HCT116 (cell line): ENCODE data around the gene BRD9. TPM values are rescaled to one million over a fixed set of nuclear protein-coding genes. Genes with fewer than 3 reads are reported as not detected.

ENCODE experiments used
- ATAC-seq: fragments of 200-7000 bp; cut with Tn5 transposase; 2 replicates; pipeline ENCODE4 v1.9.1; 2020; ENCODE audit warnings: mild to moderate bottlenecking, moderate library complexity
- BruUV-seq: library from RNA; stranded (reverse); fragments of 400-500 nt; replicated peaks from 2 replicates; lab custom pipeline; 2021; lab: Mats Ljungman, UMichigan
- CTCF ChIA-PET: fragments of 300-600 bp; sonication (Branson Sonifier 250); formaldehyde crosslinking; loops from one replicate; lab custom pipeline; 2021; ENCODE audit warnings: antibody characterized with exemption; lab: Charles Lee
- POLR2A ChIA-PET: fragments of 300-600, 350-600 bp; sonication (Branson Sonifier 250); formaldehyde crosslinking; loops from one replicate; lab custom pipeline; 2021; ENCODE audit warnings: antibody characterized with exemption; lab: Charles Lee
- RAD21 ChIA-PET, 2 experiments: fragments of 300-600 bp; sonication (Branson Sonifier 250); formaldehyde crosslinking; loops; one replicate each; lab custom pipeline; 2023; ENCODE audit warnings: low total read pairs in 2 of 2; ENCODE audit not compliant: uncharacterized antibody in 2 of 2, unreplicated experiment in 2 of 2, low non-redundant PET in 1 of 2; lab: Charles Lee
- DNase-seq: peaks from one replicate; pipeline ENCODE4 v3.0.0-alpha.2; 2010; ENCODE audit warnings: low read depth, low spot score
- H2AFZ ChIP-seq: fragments of 200-600 bp; shearing (Covaris generic), sonication (generic); 2 replicates; pipeline ENCODE4 v1.6.1; 2017; ENCODE audit warnings: low read depth, mixed run types, mixed read lengths, antibody characterized with exemption, low read length; ENCODE audit not compliant: poor library complexity, severe bottlenecking
- H3K27ac ChIP-seq: 2 replicates; pipeline ENCODE4 v1.5.1; 2012; ENCODE audit warnings: low read depth, low read length
- H3K27me3 ChIP-seq: fragments of 200-600 bp; sonication (generic); 2 replicates; pipeline ENCODE4 v1.6.1; 2016; ENCODE audit warnings: mixed run types, low read length, mixed read lengths; ENCODE audit not compliant: insufficient read depth
- H3K36me3 ChIP-seq, 2 experiments: fragments of 200-500 bp in 1 of 2; fragments of 200-600 bp in 1 of 2; sonication (Bioruptor generic) in 1 of 2; sonication (generic) in 1 of 2; 2 replicates each; pipeline versions ENCODE4 v1.5.1 to v1.6.1; 2014 to 2016; ENCODE audit warnings: low read length in 2 of 2, inconsistent platforms in 1 of 2, mixed read lengths in 1 of 2, mixed run types in 1 of 2; ENCODE audit not compliant: insufficient read depth in 2 of 2, control insufficient read depth in 1 of 2
- H3K4me1 ChIP-seq, 2 experiments: fragments of 200-600 bp in 1 of 2; sonication (generic) in 1 of 2; 2 replicates each; pipeline versions ENCODE4 v1.5.1 to v1.6.1; 2012 to 2017; ENCODE audit warnings: low read length in 2 of 2, inconsistent platforms in 1 of 2, mild to moderate bottlenecking in 1 of 2, mixed read lengths in 1 of 2, mixed run types in 1 of 2, moderate library complexity in 1 of 2; ENCODE audit not compliant: insufficient read depth in 2 of 2, control insufficient read depth in 1 of 2
- H3K4me2 ChIP-seq: fragments of 200-600 bp; sonication (generic); 2 replicates; pipeline ENCODE4 v1.6.1; 2017; ENCODE audit warnings: mixed run types, low read length, mixed read lengths
- H3K4me3 ChIP-seq, 2 experiments: fragments of 200-600 bp in 1 of 2; sonication (generic) in 1 of 2; replicated peaks in 1 of 2; 2 replicates each; pipeline ENCODE4 v1.5.1; 2011 to 2016; ENCODE audit warnings: low read length in 2 of 2, control low read depth in 1 of 2, low read depth in 1 of 2, mild to moderate bottlenecking in 1 of 2, mixed read lengths in 1 of 2, mixed run types in 1 of 2
- H3K79me2 ChIP-seq: fragments of 200-600 bp; sonication (generic); 2 replicates; pipeline ENCODE4 v1.6.1; 2017; ENCODE audit warnings: mild to moderate bottlenecking, mixed run types, low read length, moderate library complexity, mixed read lengths; ENCODE audit not compliant: insufficient read depth
- H3K9ac ChIP-seq: fragments of 200-600 bp; sonication (generic); 2 replicates; pipeline ENCODE4 v1.6.1; 2016; ENCODE audit warnings: low read length, mixed read lengths
- H3K9me2 ChIP-seq: fragments of 200-600 bp; sonication (generic), shearing (Covaris generic); 2 replicates; pipeline ENCODE4 v1.6.1; 2017; ENCODE audit warnings: mixed run types, mild to moderate bottlenecking, moderate library complexity; ENCODE audit not compliant: insufficient read depth
- H3K9me3 ChIP-seq, 2 experiments: fragments of 200-500 bp in 1 of 2; fragments of 200-600 bp in 1 of 2; sonication (Bioruptor generic) in 1 of 2; sonication (generic) in 1 of 2; 2 replicates each; pipeline ENCODE4 v1.6.1; 2014 to 2017; ENCODE audit warnings: low read length in 2 of 2, mixed read lengths in 2 of 2, inconsistent platforms in 1 of 2, low read depth in 1 of 2, mild to moderate bottlenecking in 1 of 2, mixed run types in 1 of 2, moderate library complexity in 1 of 2; ENCODE audit not compliant: control insufficient read depth in 1 of 2, insufficient read depth in 1 of 2
- H4K20me1 ChIP-seq: fragments of 200-600 bp; sonication (generic), shearing (Covaris generic); 2 replicates; pipeline ENCODE4 v1.6.1; 2017; ENCODE audit warnings: mixed run types, mild to moderate bottlenecking, moderate library complexity; ENCODE audit not compliant: insufficient read depth
- CBX3 ChIP-seq: IDR thresholded peaks from 2 replicates; pipeline ENCODE4 v1.6.1; 2012; ENCODE audit warnings: low read depth
- CTCF ChIP-seq, 3 experiments: fragments of 200-600 bp in 1 of 3; sonication (generic) in 1 of 3; IDR thresholded peaks in 2 of 3; conservative IDR thresholded peaks in 1 of 3; 2 replicates each; pipeline ENCODE4 v1.5.1; 2012 to 2017; ENCODE audit warnings: low read depth in 2 of 3, low read length in 2 of 3, antibody characterized with exemption in 1 of 3, borderline replicate concordance in 1 of 3, control low read depth in 1 of 3, mild to moderate bottlenecking in 1 of 3, mixed read lengths in 1 of 3, mixed run types in 1 of 3, moderate library complexity in 1 of 3; ENCODE audit not compliant: insufficient read depth in 1 of 3
- EGR1 ChIP-seq: IDR thresholded peaks from 2 replicates; pipeline ENCODE4 v1.6.1; 2012; ENCODE audit warnings: low read depth
- EZH2 ChIP-seq: fragments of 200-600 bp; sonication (generic); IDR thresholded peaks from 2 replicates; pipeline ENCODE4 v1.6.1; 2017; ENCODE audit warnings: antibody characterized with exemption, mixed run types
- MAX ChIP-seq: IDR thresholded peaks from 2 replicates; pipeline ENCODE4 v1.6.1; 2012
- RAD21 ChIP-seq: IDR thresholded peaks from 2 replicates; pipeline ENCODE4 v1.6.1; 2012; ENCODE audit warnings: low read depth, mild to moderate bottlenecking
- SIN3A ChIP-seq: IDR thresholded peaks from 2 replicates; pipeline ENCODE4 v1.6.1; 2012; ENCODE audit warnings: low read depth
- TCF7L2 ChIP-seq: IDR thresholded peaks from 2 replicates; pipeline ENCODE4 v1.7.0; 2011; ENCODE audit warnings: borderline replicate concordance, inconsistent platforms; ENCODE audit not compliant: insufficient read depth, insufficient read length; ENCODE audit errors: extremely low read depth
- YY1 ChIP-seq: IDR thresholded peaks from 2 replicates; pipeline ENCODE4 v1.6.1; 2011; ENCODE audit warnings: low read length, low read depth, moderate library complexity, mild to moderate bottlenecking; ENCODE audit not compliant: insufficient replicate concordance; ENCODE audit errors: extremely low read depth
- ZBTB33 ChIP-seq: IDR thresholded peaks from 2 replicates; pipeline ENCODE4 v1.6.1; 2011; ENCODE audit warnings: mild to moderate bottlenecking, low read length, moderate library complexity; ENCODE audit not compliant: insufficient replicate concordance; ENCODE audit errors: extremely low read depth
- ZNF274 ChIP-seq: fragments of 200-500 bp; sonication (Bioruptor generic); IDR thresholded peaks from 2 replicates; pipeline ENCODE4 v1.6.1; 2014; ENCODE audit warnings: mild to moderate bottlenecking, low read depth, low read length, inconsistent platforms
- intact Hi-C: fragments of 100-400 bp; cut with micrococcal nuclease; formaldehyde crosslinking; loops from 2 replicates; pipeline ENCODE4 v1.10.0; 2022
- total RNA-seq: library from RNA; stranded (reverse); gene quantifications from one replicate; pipeline ENCODE4 v1.2.1, GENCODE V29; 2021; ENCODE audit not compliant: unreplicated experiment

Gene BRD9
- total RNA-seq, 1 experiment from 2014 or later, result 54.6 TPM

GRCh38 chr5:873328-873727 lies 19.3 kb downstream of the BRD9 start (continued):
- TF ChIP-seq ZBTB33, result no peak
- no peak for TF ChIP-seq RAD21
- no peak for TF ChIP-seq MAX

- H3K4me3 ChIP-seq, result no peak overlapping the region
Measured at GRCh38 chr5:872301-872700, 20.3 kb downstream of the BRD9 start.

More at GRCh38 chr5:872301-872700, 20.3 kb downstream of the BRD9 start:
- Histone ChIP-seq H3K36me3 (peaks cover 70 to 82% of the 10 kb centered on the region in 2 experiments), H3K27ac (no peak overlapping the region), H3K4me2 (no peak overlapping the region), H3K9me2 (no peaks in the 10 kb centered on the region), H3K9ac (no peak overlapping the region), H3K4me1 (no peaks in the 10 kb centered on the region), H3K27me3 (no peaks in the 10 kb centered on the region), H3K79me2 (peaks cover 28% of the 10 kb centered on the region; the same call in 1 of the 2 replicates), H3K9me3 (no peaks in the 10 kb centered on the region), H4K20me1 (no peaks in the 10 kb centered on the region), H2AFZ (no peak overlapping the region)
- CTCF ChIA-PET, result no interaction called here
- BruUV-seq, result no TSS peak
- no peak for TF ChIP-seq TCF7L2
- no peak for TF ChIP-seq CBX3
- TF ChIP-seq EGR1, result no peak
- no peak for TF ChIP-seq ZNF274
- TF ChIP-seq CTCF (IDR thresholded peaks at IDR 0.05 in 2 of 3, conservative IDR thresholded peaks at IDR 0.05 in 1 of 3; ENCODE audit: borderline replicate concordance in 1 of 3, insufficient read depth in 1 of 3, low read depth in 2 of 3, low read length in 2 of 3), result no peak
- no peak for TF ChIP-seq EZH2
- no peak for TF ChIP-seq SIN3A
- TF ChIP-seq RAD21, result no peak
- TF ChIP-seq YY1, result no peak
- intact Hi-C loops, result no loop called here
- RAD21 ChIA-PET, result no interaction called here
- no peak for ATAC-seq
- POLR2A ChIA-PET, result no interaction called here
- no peak for DNase-seq
